Measurements from ENCODE around the gene CLCN6.
A peak's percentile ranks its signal among the peaks of the same experiment; 100 is the strongest.

The CLCN6 gene

DNA sequence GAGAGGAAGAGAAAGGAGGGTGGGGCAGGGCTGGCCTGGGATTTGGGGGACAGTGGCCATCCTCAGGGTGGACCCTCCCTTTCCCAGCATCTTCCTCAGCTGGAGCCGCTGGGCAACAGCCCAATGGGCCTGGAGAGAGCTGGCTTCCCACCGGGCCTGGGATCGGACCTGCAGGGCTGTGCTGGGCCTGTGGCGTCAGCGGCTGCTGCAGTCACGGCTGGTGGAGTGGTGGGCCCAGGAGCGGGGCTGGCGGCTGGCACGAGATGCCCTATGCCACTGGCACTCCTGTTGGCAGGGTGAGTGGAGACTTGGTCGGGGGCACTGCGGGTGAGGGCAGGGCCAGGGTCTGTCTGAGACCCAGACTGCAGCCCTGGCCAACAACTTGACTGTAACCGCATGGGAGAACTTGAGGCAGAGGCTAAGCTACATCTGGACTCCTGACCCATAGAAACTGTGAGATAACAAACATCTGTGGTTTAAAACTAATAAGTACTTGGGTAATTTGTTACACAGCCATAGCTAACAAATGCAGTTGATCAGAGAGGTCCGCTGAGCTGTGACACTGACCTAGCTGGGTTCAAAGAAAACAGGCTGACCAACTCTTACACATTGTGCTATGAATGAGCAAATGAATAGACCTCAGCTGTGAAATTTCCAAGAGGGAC is 26.1 kb upstream of the CLCN6 start:
- FAIRE-seq (no peak), DNase-seq (ENCODE audit: low spot score) (no peak)

DNA sequence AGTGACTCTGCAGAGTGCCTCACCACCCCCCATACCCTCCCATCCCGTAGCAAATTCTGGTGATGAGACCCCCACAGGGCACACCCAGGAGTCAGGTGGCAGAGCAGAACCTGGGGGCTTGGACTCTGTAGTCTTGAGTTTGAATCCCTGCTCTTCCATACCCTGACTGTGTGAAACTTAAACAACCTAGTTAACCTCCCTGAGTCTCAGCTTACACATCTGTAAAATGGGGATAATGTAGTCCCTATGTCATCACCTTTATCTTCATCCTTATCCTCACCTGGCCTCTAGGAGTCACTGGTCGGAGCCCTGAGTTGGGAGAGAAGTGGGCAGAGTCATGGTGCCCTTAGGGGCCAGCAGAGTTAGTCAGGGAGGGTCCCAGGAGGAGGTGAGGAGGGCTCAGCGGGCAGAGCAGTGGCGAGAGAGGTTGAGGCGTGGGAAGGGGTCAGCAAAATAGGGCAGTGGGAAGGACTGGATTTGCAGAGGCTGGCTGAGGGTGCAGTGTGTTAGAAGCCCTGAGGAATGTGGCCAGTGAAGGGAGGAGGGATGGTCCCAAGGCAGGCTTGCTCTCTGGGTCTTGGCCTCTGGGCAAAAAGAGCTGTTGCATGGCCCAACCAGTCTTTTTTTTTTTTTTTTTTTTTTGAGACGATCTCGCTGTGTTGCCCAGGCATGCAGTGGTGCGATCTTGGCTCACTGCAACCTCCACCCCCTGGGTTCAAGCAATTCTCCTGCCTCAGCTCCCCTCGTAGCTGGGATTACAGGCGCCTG is 25.4 kb upstream of the CLCN6 start:
- DNase-seq (ENCODE audit: low spot score) (no peak), FAIRE-seq (no peak)

DNA sequence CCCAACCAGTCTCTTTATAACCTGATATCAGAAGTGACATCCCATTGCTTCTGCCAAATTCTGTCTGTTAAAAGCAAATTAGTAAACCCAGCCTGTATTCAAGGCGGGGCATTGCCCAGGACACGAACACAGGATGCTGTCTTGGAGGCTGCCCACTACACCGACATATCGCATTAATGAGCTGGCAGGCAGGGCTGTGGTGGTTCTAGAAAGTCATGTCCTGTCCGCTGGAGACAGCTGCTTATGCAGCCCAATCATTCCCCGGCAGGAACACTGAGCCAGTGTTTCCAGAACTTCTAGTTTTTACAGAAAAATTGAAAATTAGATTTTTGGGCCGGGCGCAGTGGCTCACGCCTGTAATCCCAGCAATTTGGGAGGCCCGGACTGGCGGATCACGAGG is 24.7 kb upstream of the CLCN6 start:
- DNase-seq (ENCODE audit: low spot score) (no peak), FAIRE-seq (no peak)

DNA sequence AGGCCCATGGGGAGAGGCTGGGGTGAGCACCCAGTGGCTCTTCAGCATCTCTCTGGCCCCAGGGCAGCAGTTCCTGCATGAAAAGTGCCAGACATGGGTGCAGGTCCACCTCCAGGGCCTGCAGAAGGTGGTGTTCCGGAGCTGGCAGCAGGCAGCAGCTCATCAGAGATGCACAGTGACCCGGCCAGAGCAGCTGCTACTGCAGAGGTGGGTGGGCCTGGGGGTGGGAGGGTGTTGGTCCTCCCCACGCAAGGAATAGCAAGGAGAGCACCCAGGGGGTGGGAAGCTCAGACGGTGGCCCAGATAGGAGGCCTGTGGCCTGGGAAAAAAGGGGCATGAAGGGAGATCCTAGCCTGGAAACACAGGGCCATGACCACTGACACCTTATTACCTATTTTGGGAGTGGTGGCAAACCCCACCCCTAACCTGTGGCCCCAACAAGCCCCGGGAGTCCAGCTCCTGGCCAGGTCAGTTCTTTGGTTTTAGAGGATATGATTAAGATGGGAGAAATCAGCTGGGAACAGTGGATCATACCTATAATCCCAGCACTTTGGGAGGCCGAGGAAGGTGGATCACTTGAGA is 23.8 kb upstream of the CLCN6 start:
- FAIRE-seq (no peak), DNase-seq (ENCODE audit: low spot score) (no peak)

GRCh38 chr1:11783556-11783955 is 22.4 kb upstream of the CLCN6 start:
- no peak for FAIRE-seq
- no peak for DNase-seq (ENCODE audit: low spot score)

DNA sequence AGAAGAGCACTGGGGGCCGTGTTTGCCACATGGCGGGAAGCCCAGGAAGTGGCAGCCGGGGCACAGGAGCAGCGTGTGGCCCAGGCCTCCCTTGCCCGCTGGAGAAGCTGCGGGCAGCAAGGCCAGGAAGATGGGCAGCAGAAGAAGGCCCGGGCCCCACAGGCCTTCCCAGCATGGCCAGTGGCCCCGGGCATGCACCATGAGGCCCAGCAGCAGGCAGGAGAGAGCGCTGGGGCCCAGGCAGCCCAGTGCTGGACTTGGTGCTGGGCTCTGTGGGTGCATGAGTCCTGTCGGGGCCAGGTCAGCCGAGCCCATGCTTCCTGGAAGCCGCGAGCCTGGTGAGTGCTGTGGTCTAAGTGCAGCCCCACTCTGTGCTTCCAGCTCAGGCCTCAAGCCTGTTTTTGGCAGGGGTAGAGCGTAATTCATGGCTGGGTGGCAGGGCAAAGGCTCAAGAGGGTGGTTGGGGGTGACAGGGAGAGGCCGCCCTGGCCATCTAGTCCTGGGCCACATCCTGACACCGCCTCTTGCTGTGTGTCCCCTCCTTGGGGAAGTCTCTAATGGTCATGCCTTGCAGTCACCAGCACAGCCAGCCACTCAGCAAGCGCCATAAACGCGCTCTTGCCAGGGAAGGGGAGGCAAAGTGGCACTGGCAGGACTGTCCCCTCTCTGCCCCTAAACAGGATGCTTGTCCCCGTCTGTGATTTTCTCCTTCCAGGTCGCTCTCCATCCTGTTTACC is 21.6 kb upstream of the CLCN6 start:
- no peak for FAIRE-seq

GRCh38 chr1:11784993-11785769 is 20.8 kb upstream of the CLCN6 start:
- no peak for FAIRE-seq
- peak; percentile 70 for DNase-seq (ENCODE audit: low spot score)

More for the DNA sequence above, 21.6 kb upstream of the CLCN6 start:
- no peak for DNase-seq (ENCODE audit: low spot score)

DNA sequence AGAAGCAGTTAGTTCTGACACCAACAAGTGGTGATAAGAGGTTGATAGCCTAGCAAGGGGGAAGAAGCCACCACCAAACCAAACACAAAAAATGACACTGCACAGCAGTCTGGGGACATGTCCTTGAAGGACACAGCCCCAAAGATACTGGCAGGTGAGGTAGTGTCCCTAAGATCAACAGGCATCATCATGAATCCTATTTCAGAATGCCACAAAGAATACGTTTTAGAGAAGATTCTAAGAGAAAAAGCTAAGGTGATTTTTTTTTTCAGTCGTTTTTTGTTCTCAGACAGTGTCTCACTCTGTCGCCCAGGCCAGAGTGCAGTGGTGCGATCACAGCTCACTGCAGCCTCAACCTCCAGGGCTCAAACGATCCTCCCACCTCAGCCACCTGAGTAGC is 19.8 kb upstream of the CLCN6 start:
- FAIRE-seq, result no peak
- no peak for DNase-seq (ENCODE audit: low spot score)

DNA sequence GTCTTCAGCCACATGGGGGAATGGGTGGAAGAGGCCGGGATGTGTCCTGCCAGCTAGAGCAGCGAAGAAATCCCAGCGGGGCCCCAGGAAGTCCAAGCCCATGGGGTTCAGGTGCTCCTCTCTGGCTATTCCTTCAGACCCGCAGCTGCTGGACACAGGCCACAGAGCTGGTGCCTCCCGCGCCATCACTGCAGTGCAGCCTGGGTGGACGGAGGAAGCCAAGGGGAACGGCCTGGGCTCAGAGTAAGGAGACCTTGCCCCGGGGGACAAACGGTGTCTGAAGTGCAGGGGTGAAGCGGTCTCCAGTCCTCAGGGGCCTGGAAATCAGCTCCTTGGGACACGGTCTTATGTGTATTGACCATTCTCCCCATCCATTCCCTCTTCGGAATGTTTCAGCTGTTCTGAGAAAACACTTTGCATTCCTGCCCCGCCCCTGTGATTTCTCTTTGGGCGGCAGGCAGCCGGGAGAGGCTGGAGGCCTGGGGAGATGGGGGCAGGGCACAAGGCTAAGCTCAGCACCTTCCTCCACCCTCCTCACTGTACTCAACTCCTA is 18.7 kb upstream of the CLCN6 start:
- no peak for FAIRE-seq
- peak; percentile 37 for DNase-seq (ENCODE audit: low spot score)

GRCh38 chr1:11787804-11788436 is 18.1 kb upstream of the CLCN6 start:
- no peak for DNase-seq (ENCODE audit: low spot score)
- FAIRE-seq, result no peak

GRCh38 chr1:11788549-11789053 is 17.4 kb upstream of the CLCN6 start:
- DNase-seq (ENCODE audit: low spot score) (no peak), FAIRE-seq (no peak)

DNA sequence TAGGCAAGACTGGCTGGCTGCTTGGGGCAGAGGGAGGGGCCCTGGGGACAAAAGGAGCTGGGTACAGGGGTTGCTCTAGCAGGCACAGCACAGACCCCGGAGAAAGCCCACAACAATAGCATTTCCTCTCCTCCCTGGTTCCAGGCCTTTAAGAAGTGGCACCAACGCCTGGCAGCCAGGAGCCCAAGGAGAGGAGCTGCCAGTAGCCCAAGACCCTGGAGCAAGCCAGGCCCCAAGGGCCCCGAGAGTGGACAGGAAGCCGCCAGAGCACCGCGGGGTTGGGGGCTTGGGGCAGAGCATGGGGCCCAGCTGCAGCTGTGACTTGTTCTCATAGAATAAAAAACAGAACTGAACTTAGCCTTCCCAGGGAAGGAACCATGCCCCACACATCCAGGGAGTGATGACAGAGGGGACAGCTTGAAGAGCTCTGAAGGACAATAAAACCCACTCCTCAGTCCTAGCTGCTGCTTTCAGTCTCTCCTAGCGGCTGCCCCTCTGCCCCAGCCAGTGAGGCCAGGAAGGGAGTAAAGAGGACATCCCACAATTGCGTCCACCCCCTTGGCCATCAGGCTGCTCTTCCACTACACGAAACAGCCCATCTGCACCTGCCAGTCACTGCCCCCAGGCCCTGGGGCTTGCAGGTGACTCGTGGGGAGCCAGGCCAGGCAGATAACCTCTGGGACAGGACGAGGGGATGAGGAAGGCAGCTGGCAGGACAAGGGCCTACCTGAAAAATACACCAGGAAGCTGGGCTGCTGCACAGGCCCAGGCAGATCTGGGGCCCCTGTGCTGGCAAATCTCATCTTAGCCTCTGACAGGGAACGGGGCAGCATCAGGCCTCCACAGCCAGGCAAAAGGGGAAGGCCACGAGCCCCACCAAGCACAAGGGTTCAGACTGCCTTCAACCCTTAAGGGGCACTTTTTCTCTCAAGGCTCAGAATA is 16.6 kb upstream of the CLCN6 start:
- no peak for FAIRE-seq
- no peak for DNase-seq (ENCODE audit: low spot score)

DNA sequence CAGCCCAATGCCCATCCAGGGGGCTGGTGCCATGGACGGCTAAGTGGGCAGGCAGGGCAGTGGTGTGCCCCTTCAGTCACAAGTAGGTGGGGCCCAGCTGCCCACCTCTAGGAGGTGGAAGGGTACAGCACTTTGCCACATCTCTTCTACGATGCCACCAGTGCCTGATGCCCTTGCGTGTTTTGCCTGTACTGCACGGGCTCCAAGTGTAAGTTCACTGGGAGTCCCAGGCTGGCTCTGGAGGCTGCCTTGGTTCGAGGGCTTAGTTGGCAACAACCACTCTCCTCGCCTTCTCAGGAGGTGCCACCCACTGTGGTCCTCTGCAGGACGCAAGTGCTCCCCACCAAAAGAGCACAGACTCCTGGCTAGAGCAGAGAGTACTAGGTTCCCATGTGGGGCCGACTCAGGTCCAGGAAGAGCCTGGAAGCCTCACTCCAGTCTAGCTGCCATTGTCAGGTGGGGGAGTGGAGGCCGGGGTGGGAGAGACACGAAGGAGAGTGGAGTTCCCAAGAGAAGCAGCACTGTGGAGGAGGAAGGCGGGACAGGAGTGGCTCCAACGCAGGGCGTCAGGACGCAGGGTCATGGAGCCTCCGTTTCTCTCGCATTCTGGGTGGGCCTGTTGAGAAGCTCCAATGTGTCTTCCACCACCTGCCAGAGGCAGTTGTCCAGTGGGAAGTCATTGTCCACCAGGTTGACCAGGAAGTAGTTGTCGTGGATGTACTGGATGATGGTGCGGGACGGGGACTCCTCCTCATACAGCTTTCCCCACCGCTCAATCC is 15.7 kb upstream of the CLCN6 start:
- FAIRE-seq (no peak), DNase-seq (ENCODE audit: low spot score) (no peak)

GRCh38 chr1:11790880-11791715 is 14.9 kb upstream of the CLCN6 start:
- peak; percentile 68 for DNase-seq (ENCODE audit: low spot score)
- FAIRE-seq, result no peak

DNA sequence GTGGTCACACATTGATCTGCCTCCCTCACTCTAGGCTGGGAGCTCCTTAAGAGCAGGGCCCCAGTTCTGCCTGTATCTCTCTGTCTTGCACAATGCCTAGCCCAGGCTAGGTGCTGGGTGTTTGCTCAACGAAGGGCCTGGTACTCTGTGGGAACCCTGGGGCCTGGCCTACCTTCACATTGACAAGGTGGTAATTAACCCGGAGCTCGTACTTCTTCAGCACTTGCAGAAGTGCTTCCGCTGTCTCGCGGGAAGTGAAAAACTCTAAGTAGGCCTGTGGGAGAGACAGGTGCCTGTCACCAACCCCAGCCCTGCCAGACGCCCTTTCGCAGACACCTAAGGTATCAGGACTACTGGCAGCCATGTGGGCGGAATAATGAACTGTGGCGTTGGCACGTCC is 13.9 kb upstream of the CLCN6 start:
- DNase-seq (ENCODE audit: low spot score) (no peak), FAIRE-seq (no peak)

GRCh38 chr1:11793819-11794218 is 12.2 kb upstream of the CLCN6 start:
- DNase-seq (ENCODE audit: low spot score) (no peak), FAIRE-seq (no peak)

DNA sequence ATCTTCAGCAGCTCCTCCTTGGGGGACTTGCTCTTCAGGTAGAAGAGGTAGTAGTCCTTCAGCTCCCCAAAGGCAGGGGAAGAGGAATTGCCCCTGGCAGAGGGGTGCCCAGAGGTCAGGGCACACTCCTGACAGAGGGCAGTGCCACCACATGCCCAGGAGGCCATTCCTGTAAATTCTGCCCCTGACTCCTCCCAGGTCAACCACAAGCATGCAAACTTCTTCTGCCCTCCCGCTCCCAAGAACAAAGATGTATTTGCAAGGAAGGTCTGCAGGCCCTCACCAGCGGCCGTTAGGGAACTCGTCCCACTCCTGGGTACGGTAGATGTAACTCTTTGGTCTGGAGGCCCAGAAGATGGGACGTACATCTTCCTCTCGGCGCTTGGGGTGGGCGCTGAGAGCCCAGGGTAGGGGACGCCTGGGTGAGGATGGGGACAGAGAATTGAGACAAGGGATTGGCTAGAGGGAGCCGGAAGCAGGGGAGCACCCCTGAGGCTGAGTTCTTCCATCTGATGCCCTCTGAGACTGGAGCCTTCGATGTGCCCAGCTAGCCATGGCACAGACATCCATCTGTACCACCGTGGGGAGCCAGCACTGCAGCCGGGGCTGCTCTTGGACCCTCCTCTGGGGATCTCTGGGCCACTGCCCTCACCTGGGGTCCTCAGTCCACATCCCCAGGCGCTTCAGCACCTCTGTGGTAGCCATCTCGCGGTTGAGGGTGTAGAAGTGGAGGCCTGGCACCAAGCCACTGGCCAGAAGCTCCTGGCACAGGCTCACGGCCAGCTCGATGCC is 11.3 kb upstream of the CLCN6 start:
- FAIRE-seq (no peak), DNase-seq (ENCODE audit: low spot score) (no peak)

Data from urothelium cell line (cell line).